Left ventricle myocardium inferior (tissue), 1 donor: Measurements from ENCODE around the gene MAP4K4. TPM values are rescaled to one million over a fixed set of nuclear protein-coding genes. Genes with fewer than 3 reads are reported as not detected.
"Not testable (repeated sequence)": the region's sequence is repeated elsewhere in the genome, so short reads cannot be mapped to it uniquely, and the experiment has no call there.

ENCODE experiments used
- DNase-seq: peaks from one replicate; pipeline ENCODE4 v3.0.0-alpha.2; 2020
- H3K27ac ChIP-seq: fragments of 200-600 bp; replicated peaks from 2 replicates; pipeline ENCODE4 v1.8.0; 2021
- H3K27me3 ChIP-seq: fragments of 200-600 bp; 2 replicates; pipeline ENCODE4 v1.8.0; 2021; ENCODE audit warnings: low read depth
- H3K36me3 ChIP-seq: fragments of 200-600 bp; 2 replicates; pipeline ENCODE4 v1.8.0; 2021
- H3K4me1 ChIP-seq: fragments of 200-600 bp; 2 replicates; pipeline ENCODE4 v1.8.0; 2021
- H3K4me3 ChIP-seq: fragments of 200-600 bp; 2 replicates; pipeline ENCODE4 v1.8.0; 2021; ENCODE audit warnings: mild to moderate bottlenecking, moderate library complexity
- H3K9me3 ChIP-seq: fragments of 200-600 bp; replicated peaks from 2 replicates; pipeline ENCODE4 v1.8.0; 2021
- CTCF ChIP-seq: fragments of 200-600 bp; IDR thresholded peaks from 2 replicates; pipeline ENCODE4 v1.8.0; 2021; ENCODE audit warnings: antibody characterized with exemption, mild to moderate bottlenecking, borderline replicate concordance
- intact Hi-C: fragments of 100-400 bp; cut with micrococcal nuclease; formaldehyde crosslinking; loops from one replicate; pipeline ENCODE4 v1.11.0; 2022
- total RNA-seq: library from RNA; stranded (reverse); fragmentation: NEBNext Ultra II Directional; extraction: Animal tissue kit (Norgen Biotek cat#: 25700); gene quantifications from one replicate; pipeline ENCODE4 v1.2.1, GENCODE V29; 2021
- donor health status: DM: no; HTN: yes; CAD: no; lungs with severe emphysema.

MAP4K4 gene
- total RNA-seq, 1 donor from 2014 or later = 102 TPM

GRCh38 chr2:101766337-101766736, 68.8 kb downstream of the MAP4K4 start:
- Histone ChIP-seq H3K36me3 (no peaks in the 10 kb centered on the region), H3K4me1 (peaks cover 99% of the 10 kb centered on the region), H3K9me3 (no peaks in the 10 kb centered on the region), H3K27me3 (no peaks in the 10 kb centered on the region), H3K27ac (peak overlapping the region; percentile 65), H3K4me3 (peak overlapping the region; percentile 2)
- no peak for DNase-seq
- no peak for TF ChIP-seq CTCF
- intact Hi-C loops = no loop called here

GRCh38 chr2:101766871-101767739, 69.6 kb downstream of the MAP4K4 start:
- Histone ChIP-seq H3K27ac (peak overlapping the region; percentile 65), H3K36me3 (no peaks in the 10 kb centered on the region), H3K9me3 (no peaks in the 10 kb centered on the region), H3K27me3 (no peaks in the 10 kb centered on the region), H3K4me1 (peaks cover 99% of the 10 kb centered on the region), H3K4me3 (peak overlapping the region; percentile 2)
- no peak for TF ChIP-seq CTCF
- intact Hi-C loops = no loop called here
- no peak for DNase-seq

DNA sequence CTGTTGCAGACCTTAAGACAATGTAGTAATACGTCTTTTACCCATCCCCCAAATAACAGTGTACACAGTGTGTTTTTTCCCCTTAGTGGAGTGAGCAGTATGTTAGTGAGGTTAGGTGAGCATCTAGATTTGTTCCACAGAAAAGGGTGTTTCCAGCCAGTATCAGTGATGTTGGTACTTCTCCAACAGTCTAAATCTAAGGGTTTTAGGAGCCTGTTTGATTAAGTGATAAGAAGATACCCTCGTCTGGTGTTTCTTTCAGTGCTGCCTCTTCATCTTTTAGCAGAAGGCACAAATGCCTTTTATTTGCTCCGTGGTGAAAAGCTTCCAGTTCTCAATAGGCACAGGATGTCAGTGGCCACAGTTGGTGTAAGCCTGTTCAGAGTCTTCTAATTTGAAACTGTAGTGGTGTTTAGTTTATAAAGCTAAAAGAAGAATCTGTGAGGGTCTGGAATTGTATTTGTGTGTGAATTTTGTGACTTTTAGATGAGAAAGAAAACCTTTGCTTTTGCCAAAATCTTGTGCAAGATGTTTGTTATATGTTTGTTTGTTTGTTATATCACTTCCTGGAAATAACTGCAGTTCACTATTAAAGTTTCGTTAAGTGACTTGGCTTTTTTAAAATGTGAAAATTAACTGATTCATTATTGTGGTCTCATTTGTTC, 71.2 kb downstream of the MAP4K4 start:
- no peak for TF ChIP-seq CTCF
- no peaks in the 10 kb centered on the region for H3K27me3 ChIP-seq
- peaks cover 99% of the 10 kb centered on the region for H3K4me1 ChIP-seq
- no peak for DNase-seq
- no peak overlapping the region for H3K4me3 ChIP-seq
- H3K36me3 ChIP-seq = no peaks in the 10 kb centered on the region
- intact Hi-C loops = no loop called here
- no peaks in the 10 kb centered on the region for H3K9me3 ChIP-seq
- H3K27ac ChIP-seq = peak overlapping the region; percentile 65

DNA sequence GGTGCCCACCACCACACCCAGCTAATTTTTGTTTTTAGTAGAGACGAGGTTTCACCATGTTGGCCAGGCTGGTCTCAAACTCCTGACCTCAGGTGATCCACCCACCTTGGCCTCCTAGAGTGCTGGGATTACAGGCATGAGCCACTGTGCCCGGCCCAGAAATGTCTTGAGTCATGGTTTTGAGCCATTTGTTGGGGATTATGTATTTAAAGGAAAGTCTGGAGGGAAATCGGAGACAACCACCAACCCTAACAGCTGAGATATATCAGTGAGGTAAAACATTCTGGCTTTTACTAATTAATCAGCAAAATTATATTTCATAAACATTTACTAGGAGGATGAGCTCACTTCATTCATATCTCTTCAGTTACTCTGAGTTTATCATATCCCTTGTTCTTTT, 72.2 kb downstream of the MAP4K4 start:
- not testable (repeated sequence) for DNase-seq, H3K4me3 ChIP-seq, H3K9me3 ChIP-seq, H3K27me3 ChIP-seq, H3K27ac ChIP-seq, H3K36me3 ChIP-seq
- peaks cover 99% of the 10 kb centered on the region for H3K4me1 ChIP-seq
- intact Hi-C loops = loop anchor here (10.0 kb wide), 1 partner anchor 55 kb away; no protein-coding TSS in a partner anchor

DNA sequence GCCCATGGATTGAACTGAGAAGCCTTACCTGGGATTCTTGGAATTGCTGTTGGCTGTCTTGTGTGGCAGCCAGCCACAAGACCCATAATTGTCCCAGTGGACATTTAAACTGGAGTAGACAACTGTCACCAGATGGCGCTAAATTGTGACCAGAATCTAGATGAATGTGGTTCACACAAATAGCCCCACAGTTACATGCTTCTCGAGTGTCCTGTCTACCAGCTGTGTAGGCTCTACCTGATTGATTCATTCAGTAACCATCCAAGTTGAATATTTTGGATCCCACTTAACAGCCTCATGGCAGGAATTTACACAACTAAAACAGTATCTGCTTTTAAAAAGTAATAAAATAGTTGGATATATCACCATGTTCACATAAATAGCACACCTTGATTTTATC, 73.2 kb downstream of the MAP4K4 start:
- Histone ChIP-seq H3K27ac (peak overlapping the region; percentile 41), H3K36me3 (no peaks in the 10 kb centered on the region), H3K4me1 (peaks cover 99% of the 10 kb centered on the region), H3K9me3 (no peaks in the 10 kb centered on the region), H3K4me3 (no peak overlapping the region), H3K27me3 (no peaks in the 10 kb centered on the region)
- intact Hi-C loops = loop anchor here (10.0 kb wide), 1 partner anchor 54 kb away; no protein-coding TSS in a partner anchor
- DNase-seq = no peak
- TF ChIP-seq CTCF = peak; percentile 50
